ENCODE results near the gene POC1A.

DNA sequence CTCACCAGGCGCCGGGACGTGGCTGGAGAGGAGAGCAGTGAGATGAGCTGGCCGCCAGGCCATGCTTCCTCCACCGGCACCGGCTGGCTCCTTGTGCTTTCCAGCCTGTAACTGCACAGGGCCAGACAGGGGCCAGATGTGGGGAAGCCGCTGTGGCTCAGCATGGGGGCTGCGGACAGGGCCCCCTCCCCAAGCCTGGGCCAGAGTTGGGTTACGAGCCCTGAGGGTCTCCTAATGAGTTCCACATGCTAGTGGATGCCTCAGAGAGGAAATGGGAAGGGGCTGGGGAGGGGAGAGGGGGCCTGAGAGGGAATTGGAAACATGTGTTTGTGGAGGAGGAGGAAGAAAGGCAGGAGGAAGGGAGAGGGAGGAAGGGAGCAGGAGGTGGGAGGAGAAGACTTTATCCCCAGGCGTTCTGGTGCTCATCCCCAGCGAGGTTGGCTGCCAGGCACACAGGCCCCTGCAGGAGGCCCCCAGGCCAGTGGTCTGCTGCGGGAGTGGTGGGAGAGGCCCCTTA, 86.1 kb downstream of the POC1A start:
- TF ChIP-seq, protein P1, sequence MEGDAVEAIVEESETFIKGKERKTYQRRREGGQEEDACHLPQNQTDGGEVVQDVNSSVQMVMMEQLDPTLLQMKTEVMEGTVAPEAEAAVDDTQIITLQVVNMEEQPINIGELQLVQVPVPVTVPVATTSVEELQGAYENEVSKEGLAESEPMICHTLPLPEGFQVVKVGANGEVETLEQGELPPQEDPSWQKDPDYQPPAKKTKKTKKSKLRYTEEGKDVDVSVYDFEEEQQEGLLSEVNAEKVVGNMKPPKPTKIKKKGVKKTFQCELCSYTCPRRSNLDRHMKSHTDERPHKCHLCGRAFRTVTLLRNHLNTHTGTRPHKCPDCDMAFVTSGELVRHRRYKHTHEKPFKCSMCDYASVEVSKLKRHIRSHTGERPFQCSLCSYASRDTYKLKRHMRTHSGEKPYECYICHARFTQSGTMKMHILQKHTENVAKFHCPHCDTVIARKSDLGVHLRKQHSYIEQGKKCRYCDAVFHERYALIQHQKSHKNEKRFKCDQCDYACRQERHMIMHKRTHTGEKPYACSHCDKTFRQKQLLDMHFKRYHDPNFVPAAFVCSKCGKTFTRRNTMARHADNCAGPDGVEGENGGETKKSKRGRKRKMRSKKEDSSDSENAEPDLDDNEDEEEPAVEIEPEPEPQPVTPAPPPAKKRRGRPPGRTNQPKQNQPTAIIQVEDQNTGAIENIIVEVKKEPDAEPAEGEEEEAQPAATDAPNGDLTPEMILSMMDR (IDR thresholded peaks at IDR 0.05), result no peak
- TF ChIP-seq POLR2A (IDR thresholded peaks at IDR 0.05) (no peak), EP300 (IDR thresholded peaks at IDR 0.05) (no peak)
